ENCODE data around the gene RIMS1.

RIMS1 gene

GRCh38 chr6:71886184-71887005 is at the start of gene RIMS1:
Gene RIMS1 (plus strand): TSS chr6:71886550. CDS start chr6:71887024, 474 bp downstream.
- peak; percentile 65 for DNase-seq (ENCODE audit: low spot score)

GRCh38 chr6:71851214-71851613 is 35.1 kb upstream of the RIMS1 start:
- DNase-seq (ENCODE audit: low spot score), result no peak

GRCh38 chr6:71852948-71853347 is 33.4 kb upstream of the RIMS1 start:
- DNase-seq (ENCODE audit: low spot score), result peak; percentile 13

GRCh38 chr6:71855406-71855805 is 30.9 kb upstream of the RIMS1 start:
- peak; percentile 42 for DNase-seq (ENCODE audit: low spot score)

- no peak for DNase-seq (ENCODE audit: low spot score)
Observed at GRCh38 chr6:71879016-71879415, 7.3 kb upstream of the RIMS1 start.

- peak; percentile 25 for DNase-seq (ENCODE audit: low spot score)
Observed at GRCh38 chr6:71887006-71887743, 825 bp downstream of the RIMS1 start.

- DNase-seq (ENCODE audit: low spot score), result peak; percentile 56
Observed at GRCh38 chr6:71887744-71888230, 1.4 kb downstream of the RIMS1 start.

GRCh38 chr6:71888756-71889340 is 2.5 kb downstream of the RIMS1 start:
- DNase-seq (ENCODE audit: low spot score), result peak; percentile 77

GRCh38 chr6:71889366-71889765 is 3.0 kb downstream of the RIMS1 start:
- DNase-seq (ENCODE audit: low spot score), result peak; percentile 50

GRCh38 chr6:71892641-71893040 is 6.3 kb downstream of the RIMS1 start:
- DNase-seq (ENCODE audit: low spot score), result peak; percentile 57

GRCh38 chr6:71900642-71901041 is 14.3 kb downstream of the RIMS1 start:
- DNase-seq (ENCODE audit: low spot score), result no peak

- no peak for DNase-seq (ENCODE audit: low spot score)
Observed at GRCh38 chr6:71902261-71902660, 15.9 kb downstream of the RIMS1 start.

GRCh38 chr6:71906813-71907212 is 20.5 kb downstream of the RIMS1 start:
- DNase-seq (ENCODE audit: low spot score), result no peak

GRCh38 chr6:71908162-71908765 is 21.9 kb downstream of the RIMS1 start:
- DNase-seq (ENCODE audit: low spot score), result peak; percentile 44

GRCh38 chr6:71913444-71914234 is 27.3 kb downstream of the RIMS1 start:
- no peak for DNase-seq (ENCODE audit: low spot score)

GRCh38 chr6:71929047-71929446 is 42.7 kb downstream of the RIMS1 start:
- no peak for DNase-seq (ENCODE audit: low spot score)

GRCh38 chr6:71933881-71934280 is 47.5 kb downstream of the RIMS1 start:
- DNase-seq (ENCODE audit: low spot score), result no peak

- DNase-seq (ENCODE audit: low spot score), result peak; percentile 61
Observed at GRCh38 chr6:71965404-71965803, 79.1 kb downstream of the RIMS1 start.

GRCh38 chr6:71967436-71967835 is 81.1 kb downstream of the RIMS1 start:
- DNase-seq (ENCODE audit: low spot score), result no peak

- DNase-seq (ENCODE audit: low spot score), result no peak
Observed at GRCh38 chr6:71977884-71978283, 91.5 kb downstream of the RIMS1 start.

GRCh38 chr6:71979911-71980310 is 93.6 kb downstream of the RIMS1 start:
- DNase-seq (ENCODE audit: low spot score), result no peak
